Subcutaneous abdominal adipose tissue (tissue), 5 donors: ENCODE results near the gene SMIM24.
A peak's percentile ranks its signal among the peaks of the same experiment; 100 is the strongest.
"Not testable (repeated sequence)": the region's sequence is repeated elsewhere in the genome, so short reads cannot be mapped to it uniquely, and the experiment has no call there.

Experiments used
- H3K27ac ChIP-seq: one replicate; pipeline ENCODE4 v1.7.0; 2013; ENCODE audit warnings: low read depth, mild to moderate bottlenecking, inconsistent platforms, low read length, moderate library complexity
- H3K27me3 ChIP-seq, 5 donors: one replicate each; pipeline ENCODE4 v1.7.0; 2013; ENCODE audit warnings: low read length in 5 of 5, inconsistent platforms in 1 of 5; ENCODE audit not compliant: control insufficient read depth in 5 of 5, insufficient read depth in 4 of 5
- H3K36me3 ChIP-seq, 5 donors: one replicate each; pipeline ENCODE4 v1.7.0; 2013; ENCODE audit warnings: low read length in 5 of 5; ENCODE audit not compliant: control insufficient read depth in 5 of 5, insufficient read depth in 5 of 5
- H3K4me1 ChIP-seq, 5 donors: one replicate each; pipeline ENCODE4 v1.7.0; 2013; ENCODE audit warnings: low read length in 5 of 5, mild to moderate bottlenecking in 3 of 5, moderate library complexity in 1 of 5; ENCODE audit not compliant: control insufficient read depth in 5 of 5, insufficient read depth in 5 of 5
- H3K4me3 ChIP-seq, 5 donors: one replicate each; pipeline ENCODE4 v1.7.0; 2013; ENCODE audit warnings: low read length in 5 of 5, low read depth in 1 of 5
- H3K9ac ChIP-seq, 5 donors: one replicate each; pipeline ENCODE4 v1.7.0; 2013; ENCODE audit warnings: low read length in 5 of 5, mild to moderate bottlenecking in 4 of 5, moderate library complexity in 3 of 5
- H3K9me3 ChIP-seq, 5 donors: one replicate each; pipeline ENCODE4 v1.7.0; 2013; ENCODE audit warnings: low read length in 5 of 5; ENCODE audit not compliant: control insufficient read depth in 5 of 5
- donor health status: healthy.
- donor health status: healthy.
- donor health status: healthy.
- donor health status: healthy.
- donor health status: healthy.

Gene SMIM24

GRCh38 chr19:3433805-3434540 is 46.4 kb downstream of the SMIM24 start:
- Histone ChIP-seq H3K9me3 (no peaks in the 10 kb centered on the region), H3K4me1 (peaks cover 7 to 50% (median 35%) of the 10 kb centered on the region in 5 donors), H3K9ac (peak overlapping the region in 4 of 5 donors; percentile 68 to 80 (median 78)), H3K27ac (peak overlapping the region; percentile 97), H3K27me3 (no peaks in the 10 kb centered on the region), H3K4me3 (peak overlapping the region in 2 of 5 donors; percentile 71 to 72), H3K36me3 (peaks cover 0 to 43% (median 28%) of the 10 kb centered on the region in 5 donors)

- peaks cover 0 to 38% (median 23%) of the 10 kb centered on the region in 5 donors for H3K36me3 ChIP-seq
- no peak overlapping the region for H3K4me3 ChIP-seq
- peak overlapping the region; percentile 97 for H3K27ac ChIP-seq
- peak overlapping the region in 1 of 5 donors; percentile 51 for H3K9ac ChIP-seq
- H3K4me1 ChIP-seq, result peaks cover 7 to 56% (median 41%) of the 10 kb centered on the region in 5 donors
- H3K27me3 ChIP-seq, result no peaks in the 10 kb centered on the region
- H3K9me3 ChIP-seq, result no peaks in the 10 kb centered on the region
Observed at GRCh38 chr19:3433313-3433712, 47.0 kb downstream of the SMIM24 start.

GRCh38 chr19:3431760-3432397 is 48.4 kb downstream of the SMIM24 start:
- Histone ChIP-seq H3K9me3 (no peaks in the 10 kb centered on the region), H3K27me3 (no peaks in the 10 kb centered on the region), H3K27ac (peak overlapping the region; percentile 57), H3K36me3 (peaks cover 0 to 31% (median 18%) of the 10 kb centered on the region in 5 donors), H3K9ac (peak overlapping the region in 2 of 5 donors; percentile 6 to 47), H3K4me3 (no peak overlapping the region), H3K4me1 (peaks cover 7 to 64% (median 47%) of the 10 kb centered on the region in 5 donors)

GRCh38 chr19:3430366-3430680 is 50.0 kb downstream of the SMIM24 start:
- H3K9me3 ChIP-seq, H3K4me3 ChIP-seq, H3K9ac ChIP-seq, H3K27me3 ChIP-seq: not testable (repeated sequence)
- H3K27ac ChIP-seq, result peak overlapping the region; percentile 90
- peaks cover 6 to 66% (median 48%) of the 10 kb centered on the region in 5 donors for H3K4me1 ChIP-seq
- H3K36me3 ChIP-seq, result peaks cover 0 to 30% (median 20%) of the 10 kb centered on the region in 5 donors

GRCh38 chr19:3426433-3426832 is 53.9 kb downstream of the SMIM24 start:
- H3K4me1 ChIP-seq, result peaks cover 0 to 49% (median 30%) of the 10 kb centered on the region in 5 donors
- H3K36me3 ChIP-seq, result peaks cover 0 to 17% (median 10%) of the 10 kb centered on the region in 5 donors
- no peak overlapping the region for H3K9ac ChIP-seq
- no peaks in the 10 kb centered on the region for H3K9me3 ChIP-seq
- H3K27ac ChIP-seq, result no peak overlapping the region
- H3K4me3 ChIP-seq, result no peak overlapping the region
- no peaks in the 10 kb centered on the region for H3K27me3 ChIP-seq
